DND-41 (cell line): ENCODE results near the gene SCD.

ENCODE experiments used
- CTCF ChIP-seq: IDR thresholded peaks from 2 replicates; pipeline ENCODE4 v1.5.1; 2012; ENCODE audit warnings: borderline replicate concordance, low read length, moderate library complexity, mild to moderate bottlenecking; ENCODE audit not compliant: poor library complexity, severe bottlenecking; ENCODE audit errors: extremely low read depth
- EZH2 ChIP-seq: IDR thresholded peaks from 3 replicates; pipeline ENCODE4 v1.6.1; 2012; ENCODE audit warnings: borderline replicate concordance, low read depth, mild to moderate bottlenecking, moderate library complexity, low read length, inconsistent platforms; ENCODE audit not compliant: severe bottlenecking

GRCh38 chr10:100346765-100347567, at the start of gene SCD:
- TF ChIP-seq CTCF, result no peak
- no peak for TF ChIP-seq EZH2
